Measurements from ENCODE around the gene FPR3. TPM values are rescaled to one million over a fixed set of nuclear protein-coding genes. Genes with fewer than 3 reads are reported as not detected.

Gene FPR3
- total and polyA plus RNA-seq, 2 donors (not counting 1 experiment from before 2014, with no cell fraction given): 0.44 TPM; not detected in 1

DNA sequence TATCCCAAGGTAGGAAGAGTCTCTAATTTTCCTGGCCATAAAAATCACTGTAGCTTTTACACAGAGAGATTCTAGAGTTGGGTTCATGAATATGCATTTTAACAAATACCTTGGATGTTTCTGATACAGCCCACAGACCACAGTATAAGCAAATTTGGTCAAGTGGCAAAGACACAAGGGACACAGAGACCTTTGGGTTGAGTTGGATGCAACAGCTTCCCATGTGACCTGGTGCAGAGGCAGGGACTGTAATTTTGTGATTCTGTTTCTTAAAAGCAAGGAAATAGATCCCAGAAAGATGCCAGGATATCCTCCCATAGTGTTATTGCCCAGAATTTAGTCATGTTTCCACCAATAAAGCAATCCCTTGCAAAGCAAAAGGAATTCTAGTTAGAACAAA is 27.0 kb downstream of the FPR3 start:
- Histone ChIP-seq H3K79me2 (ENCODE audit: control insufficient read depth, insufficient read depth, low read length) (no peaks in the 10 kb centered on the region), H3K36me3 (replicated peaks in 1 of 2; ENCODE audit: control extremely low read depth in 1 of 2, control insufficient read depth in 1 of 2, extremely low read depth in 1 of 2, insufficient read depth in 2 of 2, low read length in 1 of 2) (no peaks in the 10 kb centered on the region), H2AFZ (ENCODE audit: insufficient read depth, low read depth, low read length, poor library complexity, severe bottlenecking) (no peak overlapping the region), H3K9ac (ENCODE audit: low read length) (no peak overlapping the region), H3K27ac (ENCODE audit: low read length in 2 of 2) (no peak overlapping the region), H3K4me3 (ENCODE audit: control extremely low read depth in 1 of 5, extremely low read depth in 1 of 5, insufficient read depth in 1 of 5, low read depth in 2 of 5, low read length in 4 of 5) (no peak overlapping the region), H3K4me1 (ENCODE audit: control insufficient read depth in 2 of 2, insufficient read depth in 2 of 2, low read length in 2 of 2) (peaks cover 7 to 14% of the 10 kb centered on the region in 2 donors), H4K20me1 (ENCODE audit: control insufficient read depth, insufficient read depth, low read length, poor library complexity, severe bottlenecking) (no peaks in the 10 kb centered on the region), H3K4me2 (replicated peaks; ENCODE audit: low read depth, low read length, poor library complexity, severe bottlenecking) (no peak overlapping the region), H3K27me3 (replicated peaks in 1 of 4; ENCODE audit: control extremely low read depth in 1 of 4, control insufficient read depth in 3 of 4, insufficient read depth in 4 of 4, low read length in 3 of 4) (no peaks in the 10 kb centered on the region), H3K9me3 (ENCODE audit: control extremely low read depth in 1 of 3, control insufficient read depth in 2 of 3, insufficient read depth in 1 of 3, low read length in 2 of 3) (peaks cover 0 to 26% (median 24%) of the 10 kb centered on the region in 3 donors)
- Mint-ChIP-seq H3K27ac (no peak overlapping the region), H3K9me3 (ENCODE audit: insufficient read depth) (peaks cover 16% of the 10 kb centered on the region), H3K27me3 (no peaks in the 10 kb centered on the region), H3K4me1 (peaks cover 8% of the 10 kb centered on the region), H3K4me3 (no peak overlapping the region)
- ChIA-PET POLR2A (no interaction called here), CTCF (no interaction called here)
- intact Hi-C loops (cut with micrococcal nuclease): no loop called here
- TF ChIP-seq, protein P1, sequence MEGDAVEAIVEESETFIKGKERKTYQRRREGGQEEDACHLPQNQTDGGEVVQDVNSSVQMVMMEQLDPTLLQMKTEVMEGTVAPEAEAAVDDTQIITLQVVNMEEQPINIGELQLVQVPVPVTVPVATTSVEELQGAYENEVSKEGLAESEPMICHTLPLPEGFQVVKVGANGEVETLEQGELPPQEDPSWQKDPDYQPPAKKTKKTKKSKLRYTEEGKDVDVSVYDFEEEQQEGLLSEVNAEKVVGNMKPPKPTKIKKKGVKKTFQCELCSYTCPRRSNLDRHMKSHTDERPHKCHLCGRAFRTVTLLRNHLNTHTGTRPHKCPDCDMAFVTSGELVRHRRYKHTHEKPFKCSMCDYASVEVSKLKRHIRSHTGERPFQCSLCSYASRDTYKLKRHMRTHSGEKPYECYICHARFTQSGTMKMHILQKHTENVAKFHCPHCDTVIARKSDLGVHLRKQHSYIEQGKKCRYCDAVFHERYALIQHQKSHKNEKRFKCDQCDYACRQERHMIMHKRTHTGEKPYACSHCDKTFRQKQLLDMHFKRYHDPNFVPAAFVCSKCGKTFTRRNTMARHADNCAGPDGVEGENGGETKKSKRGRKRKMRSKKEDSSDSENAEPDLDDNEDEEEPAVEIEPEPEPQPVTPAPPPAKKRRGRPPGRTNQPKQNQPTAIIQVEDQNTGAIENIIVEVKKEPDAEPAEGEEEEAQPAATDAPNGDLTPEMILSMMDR (IDR thresholded peaks at IDR 0.05): no peak
- no peak for TF ChIP-seq EZH2 (IDR thresholded peaks at IDR 0.05; ENCODE audit: borderline replicate concordance, insufficient read depth, low read depth, low read length, poor library complexity, severe bottlenecking)
- ATAC-seq (ENCODE audit: low read depth): no peak
- DNase-seq: no peak

DNA sequence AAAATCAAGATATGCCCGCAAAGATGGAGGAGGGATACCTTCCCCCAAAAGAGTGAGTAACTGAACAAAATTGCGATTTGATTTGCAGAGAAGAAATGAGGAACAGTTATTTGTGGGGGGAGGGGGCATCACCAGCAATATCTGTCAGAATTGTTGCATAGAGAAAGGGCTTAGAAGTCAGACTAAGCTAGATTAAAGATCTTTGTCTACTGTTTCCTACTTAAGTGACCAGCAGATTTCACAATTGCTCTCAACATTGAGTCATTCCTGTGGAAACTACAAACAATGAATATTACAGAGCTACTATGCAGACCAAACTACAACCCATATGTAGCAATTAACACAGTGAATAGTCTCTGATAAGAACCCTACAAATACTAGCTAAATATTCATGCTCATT is 27.4 kb downstream of the FPR3 start:
- Mint-ChIP-seq H3K27ac (no peak overlapping the region), H3K27me3 (no peaks in the 10 kb centered on the region), H3K9me3 (ENCODE audit: insufficient read depth) (peaks cover 17% of the 10 kb centered on the region), H3K4me3 (no peak overlapping the region), H3K4me1 (peaks cover 8% of the 10 kb centered on the region)
- Histone ChIP-seq H3K79me2 (ENCODE audit: control insufficient read depth, insufficient read depth, low read length) (no peaks in the 10 kb centered on the region), H3K27me3 (replicated peaks in 1 of 4; ENCODE audit: control extremely low read depth in 1 of 4, control insufficient read depth in 3 of 4, insufficient read depth in 4 of 4, low read length in 3 of 4) (no peaks in the 10 kb centered on the region), H4K20me1 (ENCODE audit: control insufficient read depth, insufficient read depth, low read length, poor library complexity, severe bottlenecking) (no peaks in the 10 kb centered on the region), H3K9me3 (ENCODE audit: control extremely low read depth in 1 of 3, control insufficient read depth in 2 of 3, insufficient read depth in 1 of 3, low read length in 2 of 3) (peaks cover 0 to 26% (median 24%) of the 10 kb centered on the region in 3 donors), H3K4me2 (replicated peaks; ENCODE audit: low read depth, low read length, poor library complexity, severe bottlenecking) (no peak overlapping the region), H3K27ac (ENCODE audit: low read length in 2 of 2) (no peak overlapping the region), H3K4me1 (ENCODE audit: control insufficient read depth in 2 of 2, insufficient read depth in 2 of 2, low read length in 2 of 2) (peaks cover 7 to 14% of the 10 kb centered on the region in 2 donors), H2AFZ (ENCODE audit: insufficient read depth, low read depth, low read length, poor library complexity, severe bottlenecking) (no peak overlapping the region), H3K9ac (ENCODE audit: low read length) (no peak overlapping the region), H3K36me3 (replicated peaks in 1 of 2; ENCODE audit: control extremely low read depth in 1 of 2, control insufficient read depth in 1 of 2, extremely low read depth in 1 of 2, insufficient read depth in 2 of 2, low read length in 1 of 2) (no peaks in the 10 kb centered on the region), H3K4me3 (ENCODE audit: control extremely low read depth in 1 of 5, extremely low read depth in 1 of 5, insufficient read depth in 1 of 5, low read depth in 2 of 5, low read length in 4 of 5) (no peak overlapping the region)
- ATAC-seq (ENCODE audit: low read depth) (no peak), DNase-seq (no peak)
- 80% methylated on average over 1 of the region's 2 CpGs for WGBS (ENCODE audit: insufficient coverage)
- ChIA-PET POLR2A (no interaction called here), CTCF (no interaction called here)
- no peak for TF ChIP-seq EZH2 (IDR thresholded peaks at IDR 0.05; ENCODE audit: borderline replicate concordance, insufficient read depth, low read depth, low read length, poor library complexity, severe bottlenecking)
- intact Hi-C loops (cut with micrococcal nuclease): no loop called here
